GM12872 (cell line): ENCODE data around the gene LMX1B.
A peak's percentile ranks its signal among the peaks of the same experiment; 100 is the strongest.

Source experiments
- CTCF ChIP-seq: IDR thresholded peaks from 3 replicates; pipeline ENCODE4 v1.5.1; 2011; ENCODE audit warnings: low read depth, mild to moderate bottlenecking, low read length, moderate library complexity; ENCODE audit not compliant: insufficient read depth

The LMX1B gene

DNA sequence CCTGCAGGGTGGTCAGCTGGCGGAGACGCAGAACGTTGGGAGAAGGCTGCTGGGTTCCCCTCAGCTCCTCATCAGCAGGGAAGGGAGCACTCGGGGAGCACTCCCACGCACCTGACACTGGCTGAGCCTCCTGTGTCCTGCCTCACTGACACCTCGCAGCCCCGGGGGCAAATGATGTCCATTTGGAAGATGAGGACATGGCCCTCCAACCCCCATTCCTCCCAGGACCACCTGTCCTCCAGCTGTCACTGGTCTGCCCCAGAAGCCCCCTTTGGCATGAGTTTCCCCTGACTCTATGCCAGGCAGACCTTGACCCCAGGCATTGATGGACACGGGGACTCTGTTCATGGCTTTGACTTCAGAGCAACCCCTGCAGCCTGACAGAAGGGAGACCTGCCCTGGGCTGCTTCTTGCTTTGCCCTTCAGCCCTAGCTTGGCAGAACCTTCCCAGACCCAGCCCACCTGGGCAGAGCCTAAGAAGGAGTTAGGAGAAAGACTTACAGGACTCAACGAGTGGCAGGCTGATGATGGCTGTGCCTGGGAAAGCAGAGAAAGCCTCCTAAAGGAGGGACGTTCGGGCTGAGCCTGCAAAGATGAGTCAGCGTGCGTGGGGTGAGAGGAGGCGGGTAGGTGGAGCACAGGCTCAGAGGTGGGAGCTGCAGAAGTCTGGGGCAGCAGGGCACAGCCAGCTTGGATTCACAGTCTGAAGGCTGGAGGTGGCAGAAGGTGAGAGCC, 90.6 kb downstream of the LMX1B start:
- no peak for TF ChIP-seq CTCF

DNA sequence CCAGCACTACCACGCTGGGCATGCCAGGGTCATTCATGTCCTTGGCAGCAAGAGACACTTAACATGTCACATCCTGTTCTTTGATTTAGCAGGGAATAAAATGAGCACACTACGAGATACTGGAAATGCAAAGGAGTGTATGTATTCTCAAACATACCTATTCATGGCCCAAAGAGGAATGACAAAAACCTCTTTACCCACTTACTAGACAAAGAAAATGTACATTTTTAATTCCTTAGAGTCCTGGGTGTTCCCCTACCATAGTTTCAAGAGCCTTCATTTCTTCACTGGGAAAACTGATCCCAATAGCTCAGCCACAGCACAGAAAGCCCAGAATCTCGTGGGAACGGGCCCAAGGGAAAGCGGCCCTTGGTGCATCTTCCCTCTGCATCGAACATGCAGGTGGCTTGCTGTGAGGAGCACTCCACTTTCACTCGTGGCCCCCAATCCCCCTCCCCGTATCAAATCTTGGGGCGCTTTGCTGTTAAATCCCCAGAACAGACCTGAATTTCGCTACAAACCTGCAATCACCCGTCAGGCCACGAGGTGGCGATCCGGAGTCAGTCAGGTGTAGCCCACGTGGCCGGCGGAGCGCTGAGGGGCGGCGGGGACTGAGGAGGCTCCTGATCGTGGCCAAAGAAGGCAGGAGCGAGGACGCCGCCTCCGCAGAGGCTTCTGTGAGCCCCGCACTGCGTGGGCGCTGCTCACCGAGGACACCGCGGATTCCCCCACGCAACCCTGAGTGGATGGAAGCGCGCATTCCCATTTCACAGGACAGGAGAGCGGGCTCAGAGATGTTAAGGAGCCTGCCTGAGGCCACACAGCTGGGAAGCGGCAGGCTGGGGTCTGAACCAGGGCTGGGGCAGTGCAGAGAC, 91.4 kb downstream of the LMX1B start:
- peak; percentile 83 for TF ChIP-seq CTCF

GRCh38 chr9:126705767-126706697, 92.3 kb downstream of the LMX1B start:
- TF ChIP-seq CTCF = peak; percentile 74

GRCh38 chr9:126706698-126707053, 92.9 kb downstream of the LMX1B start:
- TF ChIP-seq CTCF = no peak

- no peak for TF ChIP-seq CTCF
Measured at GRCh38 chr9:126707083-126707482, 93.4 kb downstream of the LMX1B start.

DNA sequence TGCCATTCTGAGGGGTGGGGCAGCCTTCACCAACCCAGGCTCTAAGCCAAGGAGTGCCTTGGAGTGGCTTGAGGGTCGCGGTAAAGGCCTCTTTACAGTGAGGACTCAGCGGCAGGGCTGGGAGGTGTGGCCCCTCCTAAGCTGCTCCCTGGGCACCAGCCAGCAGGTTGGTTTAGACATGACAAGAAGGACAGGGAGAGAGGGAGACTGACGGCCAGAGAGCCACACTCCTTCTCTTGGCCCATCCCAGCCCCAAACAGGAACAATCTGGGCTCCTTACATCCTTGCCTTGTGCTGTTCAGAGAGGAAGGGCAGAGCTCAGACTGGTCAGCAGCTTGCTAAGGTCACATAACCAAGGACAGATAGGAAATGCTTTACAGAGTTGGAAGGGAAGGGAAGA, 94.5 kb downstream of the LMX1B start:
- no peak for TF ChIP-seq CTCF

DNA sequence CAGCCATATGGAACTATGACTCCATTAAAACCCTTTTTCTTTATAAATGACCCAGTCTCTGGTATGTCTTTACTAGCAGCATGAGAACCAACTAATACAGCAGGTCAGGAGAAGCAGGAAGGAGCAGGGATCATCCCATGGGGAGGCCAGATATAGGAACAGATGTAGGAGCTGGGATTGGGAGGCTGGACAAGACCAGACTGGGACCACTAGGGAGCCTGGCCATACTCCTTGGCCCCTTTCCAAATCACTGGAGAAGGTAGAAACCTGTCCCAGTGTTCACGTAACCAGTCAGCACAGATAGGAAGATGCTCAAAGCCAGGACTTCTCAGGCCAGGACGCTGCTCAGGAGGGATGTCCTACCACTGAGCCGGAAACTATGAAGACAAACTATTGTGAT, 95.5 kb downstream of the LMX1B start:
- no peak for TF ChIP-seq CTCF
